NT2/D1 (cell line): ENCODE measurements around the gene ANKRD18B.
"Not testable (repeated sequence)": the region's sequence is repeated elsewhere in the genome, so short reads cannot be mapped to it uniquely, and the experiment has no call there.

ENCODE experiments used
- DNase-seq: peaks from one replicate; pipeline ENCODE4 v3.0.0-alpha.2; 2011; ENCODE audit warnings: low read depth, low spot score
- H3K27me3 ChIP-seq: 2 replicates; pipeline ENCODE4 v1.6.0; 2011; ENCODE audit warnings: mild to moderate bottlenecking; ENCODE audit not compliant: insufficient read length, insufficient read depth
- H3K36me3 ChIP-seq: 2 replicates; pipeline ENCODE4 v1.6.1; 2011; ENCODE audit warnings: mild to moderate bottlenecking, low read length, mixed read lengths; ENCODE audit not compliant: insufficient read depth, insufficient read length
- H3K4me1 ChIP-seq: 2 replicates; pipeline ENCODE4 v1.5.1; 2011; ENCODE audit not compliant: insufficient read depth, insufficient read length
- H3K4me3 ChIP-seq: 2 replicates; pipeline ENCODE4 v1.5.1; 2011; ENCODE audit warnings: low read depth; ENCODE audit not compliant: insufficient read length
- H3K9ac ChIP-seq: 2 replicates; pipeline ENCODE4 v1.6.0; 2011; ENCODE audit warnings: low read depth; ENCODE audit not compliant: insufficient read length
- H3K9me3 ChIP-seq: 2 replicates; pipeline ENCODE4 v1.5.1; 2011; ENCODE audit warnings: mild to moderate bottlenecking, low read length; ENCODE audit not compliant: insufficient read depth
- SUZ12 ChIP-seq: IDR thresholded peaks from 2 replicates; pipeline ENCODE4 v1.6.1; 2011; ENCODE audit not compliant: insufficient read length, insufficient read depth; ENCODE audit errors: extremely low read depth
- YY1 ChIP-seq: IDR thresholded peaks from 2 replicates; pipeline ENCODE4 v1.6.1; 2011; ENCODE audit not compliant: insufficient read length, insufficient read depth
- ZNF274 ChIP-seq: IDR thresholded peaks from 2 replicates; pipeline ENCODE4 v1.6.1; 2011; ENCODE audit warnings: mild to moderate bottlenecking, low read depth, low read length

Gene ANKRD18B

GRCh38 chr9:33604936-33605335 is 80.9 kb downstream of the ANKRD18B start:
- H3K36me3 ChIP-seq, H3K27me3 ChIP-seq, DNase-seq, H3K9ac ChIP-seq, H3K4me3 ChIP-seq, H3K4me1 ChIP-seq, H3K9me3 ChIP-seq: not testable (repeated sequence)

GRCh38 chr9:33611358-33611757 is 87.3 kb downstream of the ANKRD18B start:
- Histone ChIP-seq H3K4me1 (no peaks in the 10 kb centered on the region), H3K4me3 (no peak overlapping the region)
- TF ChIP-seq ZNF274 (no peak), YY1 (no peak)

DNA sequence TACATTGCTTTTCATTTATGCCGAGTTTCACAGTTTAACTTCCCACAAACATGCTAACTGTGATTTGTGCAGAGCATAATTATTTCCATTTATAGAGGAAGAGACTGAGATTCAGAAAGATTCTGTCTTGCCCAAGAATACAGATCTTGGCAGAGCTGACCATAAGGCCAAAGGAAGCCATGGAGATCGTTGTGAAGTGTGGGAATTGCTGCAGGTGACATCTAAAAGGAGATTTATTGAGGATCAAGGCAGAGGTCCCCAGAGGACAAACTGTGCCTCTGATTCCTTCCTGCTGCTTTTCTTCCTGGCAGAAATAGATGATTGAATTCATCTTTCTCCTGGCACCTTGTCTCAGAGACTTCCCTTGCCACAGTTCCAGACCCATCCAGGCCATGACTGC is 88.4 kb downstream of the ANKRD18B start:
- not testable (repeated sequence) for H3K36me3 ChIP-seq, H3K9ac ChIP-seq, H3K4me3 ChIP-seq, H3K27me3 ChIP-seq, H3K4me1 ChIP-seq, DNase-seq
- peaks cover 12% of the 10 kb centered on the region for H3K9me3 ChIP-seq

More at GRCh38 chr9:33611358-33611757, 87.3 kb downstream of the ANKRD18B start:
- H3K27me3 ChIP-seq = no peaks in the 10 kb centered on the region
- no peak overlapping the region for H3K9ac ChIP-seq
- peaks cover 12% of the 10 kb centered on the region for H3K9me3 ChIP-seq
- H3K36me3 ChIP-seq = no peaks in the 10 kb centered on the region
- DNase-seq = no peak

DNA sequence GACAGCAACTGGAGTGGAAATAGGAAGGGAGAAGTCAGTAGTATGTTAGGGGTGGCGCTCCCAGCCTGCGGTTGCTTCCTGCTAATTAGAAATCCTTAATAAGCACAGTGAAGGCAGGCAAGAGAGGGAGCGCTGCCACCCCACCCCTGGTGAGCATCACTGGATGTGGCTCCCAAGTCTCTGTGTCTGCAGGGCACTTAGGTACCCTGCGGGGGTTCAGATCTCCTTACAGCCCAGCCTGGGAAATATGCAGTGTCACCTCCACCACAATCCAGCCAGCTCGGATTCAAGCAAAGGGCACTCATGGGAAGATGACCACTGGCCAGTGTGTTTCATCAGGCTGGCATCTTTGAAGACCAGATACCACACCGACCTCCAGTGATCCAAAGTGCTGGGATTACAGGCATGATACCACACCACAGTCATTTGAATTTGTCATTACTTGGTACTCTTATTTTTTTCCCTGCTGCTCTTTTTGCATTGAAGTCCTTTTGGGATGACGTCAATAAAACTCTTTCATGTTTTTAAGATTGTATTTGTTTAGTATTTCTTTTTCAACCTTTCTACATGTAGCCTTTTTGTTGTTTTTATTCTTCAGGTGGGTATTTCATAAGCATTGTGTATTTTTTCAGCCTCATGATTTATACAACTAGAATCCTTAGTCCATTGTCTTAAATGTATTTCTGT is 90.1 kb downstream of the ANKRD18B start:
- TF ChIP-seq SUZ12 = no peak
- TF ChIP-seq ZNF274 = no peak
- no peak for TF ChIP-seq YY1
- peaks cover 12% of the 10 kb centered on the region for H3K9me3 ChIP-seq
- H3K27me3 ChIP-seq = no peaks in the 10 kb centered on the region
- H3K4me3 ChIP-seq = no peak overlapping the region
- DNase-seq = no peak
- no peaks in the 10 kb centered on the region for H3K4me1 ChIP-seq
- H3K9ac ChIP-seq = no peak overlapping the region
- no peaks in the 10 kb centered on the region for H3K36me3 ChIP-seq

- not testable (repeated sequence) for DNase-seq, H3K27me3 ChIP-seq, H3K36me3 ChIP-seq
Observed at GRCh38 chr9:33618370-33618769, 94.3 kb downstream of the ANKRD18B start.

GRCh38 chr9:33619666-33620404 is 95.8 kb downstream of the ANKRD18B start:
- H3K27me3 ChIP-seq = peaks cover 4% of the 10 kb centered on the region
- H3K4me1 ChIP-seq = peaks cover 3% of the 10 kb centered on the region
- no peak for DNase-seq
- H3K36me3 ChIP-seq = no peaks in the 10 kb centered on the region
- no peak overlapping the region for H3K9ac ChIP-seq
- no peaks in the 10 kb centered on the region; the same call in 1 of the 2 replicates for H3K9me3 ChIP-seq
- no peak overlapping the region for H3K4me3 ChIP-seq
- TF ChIP-seq YY1 (no peak), SUZ12 (no peak), ZNF274 (no peak)

More at GRCh38 chr9:33618370-33618769, 94.3 kb downstream of the ANKRD18B start:
- not testable (repeated sequence) for H3K4me1 ChIP-seq, H3K9ac ChIP-seq, H3K4me3 ChIP-seq, H3K9me3 ChIP-seq

GRCh38 chr9:33620738-33621439 is 96.8 kb downstream of the ANKRD18B start:
- H3K27me3 ChIP-seq = peaks cover 4% of the 10 kb centered on the region
- DNase-seq = no peak
- H3K9me3 ChIP-seq = no peaks in the 10 kb centered on the region; the same call in 1 of the 2 replicates
- no peak overlapping the region for H3K9ac ChIP-seq
- no peaks in the 10 kb centered on the region for H3K36me3 ChIP-seq
- H3K4me1 ChIP-seq = peaks cover 3% of the 10 kb centered on the region
- no peak for TF ChIP-seq YY1
- TF ChIP-seq SUZ12 = no peak
- no peak for TF ChIP-seq ZNF274
- H3K4me3 ChIP-seq = no peak overlapping the region
